Kasumi-1 (cell line): ENCODE results near the gene SDK2.

Experiments
- DNase-seq, 2 experiments: peaks; one replicate each; lab custom pipeline; 2025; lab: John Stamatoyannopoulos, UW

SDK2 gene

DNA sequence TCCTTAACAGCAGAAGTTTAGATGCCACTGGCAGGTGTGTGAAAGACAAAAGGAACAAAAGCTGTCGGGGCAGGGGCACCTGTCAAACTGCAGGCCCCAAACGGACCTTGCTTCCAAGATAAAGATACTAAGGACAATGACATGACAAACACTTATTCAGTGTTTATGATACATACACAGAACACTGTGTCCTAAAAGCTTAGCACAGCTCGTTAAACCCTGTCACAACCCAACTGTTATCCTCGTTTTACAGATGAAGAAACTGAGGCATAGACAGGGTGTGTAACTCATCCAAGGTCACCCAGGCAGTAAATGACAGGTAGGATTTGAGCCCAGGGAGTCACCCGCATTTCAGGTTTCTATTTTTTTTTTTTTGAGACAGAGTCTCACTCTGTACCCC is 9.6 kb downstream of the SDK2 start:
- no peak for DNase-seq

DNA sequence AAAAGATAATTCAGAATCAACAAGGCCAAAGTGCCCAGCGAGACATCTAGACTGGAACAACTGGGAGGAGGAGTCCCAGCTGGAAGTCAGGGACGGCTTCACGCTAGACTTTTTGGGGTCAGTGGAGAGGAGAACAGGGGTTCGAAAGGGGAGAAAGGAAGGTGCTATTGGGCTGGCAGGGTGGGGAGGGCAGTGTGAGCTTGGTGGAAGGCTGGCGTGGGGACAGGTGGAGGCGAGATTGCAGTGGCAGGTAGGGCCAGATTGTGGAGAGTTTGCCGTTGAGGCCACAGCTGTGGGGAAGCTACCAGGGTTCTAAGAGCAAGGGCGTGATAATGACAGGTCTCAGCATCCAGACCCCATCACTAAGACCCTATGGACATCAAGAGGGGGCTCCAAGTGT is 10.5 kb downstream of the SDK2 start:
- DNase-seq = no peak

DNA sequence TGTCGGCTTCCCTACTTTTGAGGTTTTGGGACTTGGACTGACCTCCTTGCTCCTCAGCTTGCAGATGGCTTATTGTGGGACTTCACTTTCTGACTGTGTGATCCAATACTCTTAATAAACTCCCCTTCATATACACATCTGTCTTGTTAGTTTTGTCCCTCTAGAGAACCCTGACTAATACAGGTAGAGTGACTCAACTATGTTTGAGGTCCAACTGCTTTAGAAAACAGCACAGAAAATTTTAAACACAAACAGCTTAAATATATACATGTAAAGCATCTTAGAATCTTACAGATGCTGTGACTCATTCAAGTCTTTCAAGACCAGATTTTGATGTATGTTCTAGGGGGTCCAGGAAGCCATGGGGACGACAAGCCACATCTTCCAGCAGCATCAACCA is 11.7 kb downstream of the SDK2 start:
- no peak for DNase-seq

DNA sequence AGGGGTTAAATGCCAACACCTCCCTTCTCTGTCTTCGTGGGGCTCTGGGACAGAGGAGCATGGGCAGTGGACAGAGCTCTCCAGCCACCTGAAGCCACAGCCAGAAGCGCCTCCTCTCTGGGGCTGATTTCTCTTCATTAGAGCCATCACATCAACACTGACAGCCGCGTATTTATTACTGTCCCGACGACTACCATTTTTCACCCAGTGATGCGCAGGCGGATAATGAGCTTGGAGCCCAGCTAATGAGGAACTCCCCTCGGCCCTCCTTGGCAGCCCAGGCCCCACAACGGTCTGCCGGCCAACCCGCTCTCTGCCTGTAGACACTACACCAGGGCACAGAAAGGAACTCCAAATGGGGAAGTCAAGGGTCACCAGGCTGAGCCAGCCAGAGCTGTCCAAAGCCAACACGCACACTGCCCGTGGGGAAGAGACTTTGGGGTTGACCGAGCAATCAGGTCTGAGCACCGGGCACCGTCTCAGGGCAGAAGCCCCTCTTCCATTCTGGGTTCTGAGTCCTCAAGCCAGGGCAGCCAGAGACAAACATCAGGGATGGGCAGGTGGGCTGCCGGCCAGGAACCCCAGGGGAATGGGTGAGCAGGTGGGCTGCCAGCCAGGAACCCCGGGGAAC is 13.2 kb downstream of the SDK2 start:
- no peak for DNase-seq

DNA sequence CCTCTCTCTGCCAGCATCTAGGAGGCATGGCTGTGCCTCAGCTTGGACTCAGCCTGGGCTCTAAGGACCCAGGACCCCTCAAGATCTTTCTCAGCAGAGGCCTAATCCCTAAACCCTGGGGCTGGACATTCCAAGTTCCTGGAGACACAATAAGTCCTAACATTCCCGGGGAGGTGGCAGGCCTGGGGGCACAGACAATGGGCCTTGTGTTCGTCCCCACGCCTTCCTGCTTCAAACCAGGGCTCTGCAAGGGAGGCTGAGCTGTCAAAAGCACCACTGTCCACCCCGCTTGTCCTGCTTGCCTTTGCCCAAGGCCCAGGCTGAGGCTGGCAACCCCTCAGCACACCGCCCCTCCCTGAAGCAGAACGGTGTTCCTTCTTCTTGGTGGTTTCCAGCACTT is 13.7 kb downstream of the SDK2 start:
- no peak for DNase-seq

DNA sequence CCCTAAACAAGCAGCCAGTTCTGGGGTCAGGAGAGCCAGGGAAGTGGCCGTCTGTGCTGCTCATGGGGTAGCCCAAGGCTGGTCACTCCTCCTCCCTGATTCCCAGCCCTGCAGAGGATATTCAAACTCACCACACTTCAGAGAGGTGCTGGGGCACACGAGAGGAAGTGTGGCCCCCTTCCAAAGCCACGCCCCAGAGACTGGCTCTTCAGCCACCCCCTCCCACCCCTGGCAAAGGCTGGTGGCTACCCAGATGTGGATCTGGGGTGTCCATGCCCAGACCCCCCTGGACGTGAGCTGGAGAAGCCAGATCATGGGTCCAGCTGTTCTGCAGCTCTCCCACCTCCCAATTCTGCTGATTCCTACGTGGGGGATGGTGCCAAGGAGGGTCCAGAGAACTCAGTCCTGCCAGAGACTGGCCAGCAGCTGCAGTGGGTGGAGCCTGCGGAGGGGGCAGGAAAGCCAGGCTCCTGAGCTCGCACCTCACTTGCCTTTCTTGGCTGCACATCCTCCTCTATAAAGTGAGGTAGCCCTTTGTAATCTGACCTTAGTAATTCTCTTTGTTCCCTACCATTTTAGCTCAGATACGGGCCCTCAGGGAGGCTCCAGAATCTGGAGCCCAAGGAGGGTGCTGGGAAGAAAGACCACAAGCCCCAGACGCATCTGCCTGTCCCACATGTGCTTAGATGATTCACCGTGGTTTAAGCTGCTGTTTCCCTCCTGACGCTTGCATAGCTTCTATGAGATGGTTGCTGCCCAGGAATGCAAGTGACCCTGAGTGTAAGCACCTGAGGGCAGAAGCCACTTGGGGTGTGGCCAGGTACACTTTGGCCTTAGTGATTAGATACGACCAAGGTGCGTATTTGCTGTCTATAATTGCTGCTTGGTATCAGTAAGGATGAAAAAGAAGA is 15.3 kb downstream of the SDK2 start:
- no peak for DNase-seq

DNA sequence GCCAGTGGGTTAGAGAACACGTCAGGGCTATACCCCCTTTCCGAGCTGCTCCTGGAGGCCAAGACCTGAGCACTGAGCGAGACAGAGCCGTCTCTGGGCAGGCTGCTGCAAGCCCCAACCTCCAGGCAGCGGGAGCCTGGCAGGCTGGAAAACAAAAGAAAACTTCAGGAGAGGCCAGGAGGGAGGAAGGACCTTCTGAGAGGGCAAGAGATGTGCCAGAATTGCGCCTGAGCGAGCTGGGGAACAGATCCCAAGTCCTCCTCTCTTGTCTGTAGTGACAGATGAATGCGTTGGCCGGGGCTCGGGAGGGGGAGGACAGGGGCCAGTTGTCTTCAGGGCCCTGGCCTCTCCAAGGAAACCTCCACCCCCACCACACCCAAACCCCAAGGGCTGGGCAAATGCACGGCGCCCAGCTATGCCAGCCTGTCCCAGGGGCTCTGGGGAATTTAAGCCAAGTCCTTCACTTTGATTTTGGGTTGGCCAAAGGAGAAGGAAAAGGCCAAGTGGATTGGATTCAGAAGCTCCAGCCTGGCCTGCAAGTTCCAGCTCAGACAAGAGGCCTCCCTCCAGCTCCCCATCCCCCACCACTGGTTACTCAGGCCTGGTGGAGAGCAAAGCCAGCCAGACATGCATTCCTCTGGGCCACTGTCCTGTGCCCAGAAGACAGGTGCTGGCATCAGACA is 18.1 kb downstream of the SDK2 start:
- no peak for DNase-seq

DNA sequence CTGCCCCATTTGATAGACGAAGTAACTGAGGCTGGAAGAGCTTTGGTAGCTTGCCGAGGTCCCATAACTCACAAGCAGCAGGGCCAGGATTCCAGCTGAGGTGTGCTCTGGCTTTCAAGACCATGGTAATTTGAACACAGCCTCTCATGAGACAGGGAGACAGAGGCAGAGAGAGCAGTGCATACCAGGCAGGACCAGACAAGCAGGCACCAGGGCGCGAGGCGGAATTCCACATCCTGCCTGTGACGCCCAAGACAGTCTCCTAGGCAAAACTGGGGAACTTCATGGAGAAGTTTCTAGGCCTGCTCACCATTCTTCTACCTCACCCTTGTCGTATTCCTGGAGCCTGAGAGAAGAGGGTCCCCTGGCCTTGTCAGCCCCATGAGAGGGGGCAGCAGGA is 19.2 kb downstream of the SDK2 start:
- no peak for DNase-seq

DNA sequence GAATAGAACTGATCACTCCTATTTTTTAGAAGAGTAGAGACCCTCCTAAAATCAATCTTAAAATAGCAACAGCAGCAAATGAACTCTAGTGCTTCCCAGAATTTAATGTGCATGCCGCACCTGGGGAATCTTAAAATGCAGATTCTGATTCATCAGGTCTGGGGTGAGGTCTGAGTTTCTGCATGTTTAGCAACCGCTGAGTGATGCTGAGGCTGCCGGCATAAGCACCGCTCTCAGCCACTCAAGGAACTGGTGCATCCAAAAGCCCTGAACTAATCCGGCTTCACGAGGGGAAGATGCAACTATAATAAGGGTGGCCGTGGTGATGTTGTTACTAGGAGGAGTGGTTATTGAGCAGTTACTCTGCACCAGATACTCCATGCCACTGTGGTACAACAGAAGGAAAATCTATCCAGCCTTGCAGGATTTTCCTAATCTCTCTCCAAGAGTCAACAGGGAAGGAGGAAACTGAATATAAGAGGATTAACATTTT is 19.7 kb downstream of the SDK2 start:
- DNase-seq = no peak

DNA sequence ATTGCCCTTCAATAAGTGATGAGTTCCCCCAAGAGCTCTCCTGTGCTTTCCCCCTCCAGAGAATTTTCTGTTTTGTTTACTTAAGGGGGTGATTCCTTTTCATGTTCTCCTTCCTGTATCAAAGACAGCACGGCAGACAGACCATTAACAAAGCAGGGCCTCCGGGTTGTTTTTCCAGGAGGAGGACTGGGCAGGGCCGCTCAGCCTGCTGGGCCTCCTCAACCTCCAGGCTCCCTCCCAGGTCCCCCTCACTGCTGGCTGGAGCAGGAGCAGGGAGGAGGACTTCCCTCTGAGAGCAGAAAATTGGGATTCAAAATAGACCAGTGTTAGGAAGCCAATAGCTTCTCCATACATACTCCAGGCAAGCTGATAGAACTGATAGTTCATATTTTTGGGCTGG is 20.4 kb downstream of the SDK2 start:
- no peak for DNase-seq

DNA sequence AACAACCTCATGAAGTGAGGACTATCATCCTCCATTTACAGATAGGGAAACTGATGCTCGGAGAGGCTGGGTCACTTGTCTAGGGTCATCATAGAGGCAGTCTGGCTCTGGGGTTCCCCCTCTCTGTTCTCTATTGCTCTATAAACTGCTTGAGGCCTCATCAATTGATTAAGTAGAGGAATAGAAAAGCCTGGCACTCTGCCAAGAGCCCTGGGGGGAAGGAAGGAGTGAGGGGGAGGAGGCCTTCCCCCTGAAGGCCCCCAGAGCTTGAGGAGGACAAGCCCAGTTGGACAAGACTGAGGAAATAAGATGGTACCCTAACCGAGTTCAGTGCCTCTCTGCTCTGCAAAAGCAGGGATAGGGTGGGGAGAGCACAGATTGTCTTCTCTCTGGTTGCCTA is 21.0 kb downstream of the SDK2 start:
- no peak for DNase-seq

DNA sequence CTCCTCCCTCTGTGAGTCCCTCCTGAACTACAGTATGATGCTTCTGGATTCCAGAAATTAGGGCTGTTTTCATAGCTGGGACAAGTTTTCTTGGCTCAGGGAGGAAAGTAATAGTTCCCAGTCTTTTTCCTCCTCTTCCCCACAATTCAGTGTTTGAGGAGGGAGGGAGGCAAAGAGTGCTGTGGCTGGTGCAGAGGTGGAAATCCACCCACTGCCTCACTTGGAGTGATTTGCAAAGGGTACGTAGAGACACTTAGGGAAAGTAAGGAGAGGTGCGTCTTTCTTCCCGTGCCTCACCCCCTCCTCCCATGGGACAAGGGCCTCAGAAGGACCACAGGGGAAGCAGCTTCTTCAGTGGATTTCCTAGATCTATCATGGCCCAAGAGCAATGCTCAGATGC is 21.9 kb downstream of the SDK2 start:
- DNase-seq = no peak

DNA sequence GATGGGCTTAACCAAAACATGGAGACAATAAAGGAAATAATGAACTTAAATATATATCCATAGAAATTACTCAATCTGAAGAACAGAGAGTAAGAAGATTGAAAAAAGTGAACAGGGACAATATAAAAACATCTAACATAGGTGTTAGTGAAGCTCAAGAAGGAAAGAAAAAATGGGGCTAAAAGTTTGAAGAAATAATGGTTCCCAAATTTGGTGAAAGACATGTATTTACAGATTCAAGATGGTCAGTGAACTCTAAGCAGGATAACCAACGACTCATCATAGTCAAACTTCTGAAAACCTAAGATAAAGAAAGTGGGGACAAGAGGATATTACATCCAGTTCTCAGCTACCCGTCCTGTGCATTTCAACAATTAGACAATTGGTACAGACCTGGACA is 22.6 kb downstream of the SDK2 start:
- no peak for DNase-seq

DNA sequence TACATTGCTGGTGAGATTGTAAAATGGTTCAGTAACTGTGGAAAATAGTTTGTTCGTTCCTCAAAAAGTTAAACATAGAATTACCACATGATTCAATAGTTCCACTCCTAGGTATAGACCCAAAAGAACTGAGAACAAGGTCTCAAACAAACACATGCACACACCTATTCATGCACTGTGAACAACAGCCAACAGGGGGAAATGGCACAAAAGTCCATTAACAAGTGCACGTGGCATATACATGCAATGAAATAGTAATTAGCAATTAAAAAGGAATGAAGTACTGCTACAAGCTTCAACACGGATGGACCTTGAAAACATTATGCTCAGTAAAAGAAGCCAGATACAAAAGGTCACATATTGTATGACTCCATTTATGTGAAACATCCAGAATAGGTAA is 23.8 kb downstream of the SDK2 start:
- no peak for DNase-seq

DNA sequence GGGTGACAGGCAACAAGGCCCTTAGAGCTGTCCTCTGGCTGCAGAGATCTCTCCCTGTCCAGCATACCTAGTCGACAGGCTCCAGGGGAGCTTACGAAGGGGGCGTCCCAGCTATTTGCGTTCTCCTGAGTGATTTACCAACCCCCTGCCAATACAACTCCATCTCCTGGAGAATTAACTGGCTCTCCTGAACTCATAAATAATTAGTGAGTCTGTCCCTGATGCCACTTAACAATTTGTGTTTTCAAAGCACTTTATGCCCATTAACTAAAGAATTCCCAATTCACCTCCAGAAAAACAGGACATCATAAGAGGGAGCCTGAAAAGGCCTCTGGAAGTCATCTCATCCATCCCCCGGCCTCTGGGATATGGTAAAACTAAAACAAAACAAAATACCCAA is 26.7 kb downstream of the SDK2 start:
- DNase-seq = no peak

DNA sequence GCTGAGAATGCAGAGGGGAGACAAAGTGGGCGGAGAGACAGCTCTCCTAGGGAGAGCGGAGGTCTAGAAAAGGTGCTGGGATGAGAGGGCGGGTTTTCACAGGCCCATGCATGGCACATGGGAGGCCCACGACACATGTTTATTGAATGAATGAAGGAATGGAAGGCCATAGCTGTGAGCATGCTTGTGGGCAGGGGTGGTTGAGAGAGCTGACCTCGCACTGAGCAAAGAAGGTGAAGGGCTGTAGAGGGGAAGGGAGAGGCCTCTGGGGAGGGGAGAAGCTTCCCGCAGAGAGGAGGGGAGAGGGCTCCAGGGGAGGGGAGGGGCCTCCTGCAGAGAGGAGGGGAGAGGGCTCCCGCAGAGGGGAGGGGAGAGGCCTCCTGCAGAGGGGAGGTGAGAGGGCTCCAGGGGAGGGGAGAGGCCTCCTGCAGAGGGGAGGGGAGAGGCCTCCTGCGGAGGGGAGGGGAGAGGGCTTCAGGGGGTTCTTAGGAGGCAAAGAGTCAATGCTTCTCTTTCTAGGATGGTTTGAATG is 27.3 kb downstream of the SDK2 start:
- DNase-seq = no peak

DNA sequence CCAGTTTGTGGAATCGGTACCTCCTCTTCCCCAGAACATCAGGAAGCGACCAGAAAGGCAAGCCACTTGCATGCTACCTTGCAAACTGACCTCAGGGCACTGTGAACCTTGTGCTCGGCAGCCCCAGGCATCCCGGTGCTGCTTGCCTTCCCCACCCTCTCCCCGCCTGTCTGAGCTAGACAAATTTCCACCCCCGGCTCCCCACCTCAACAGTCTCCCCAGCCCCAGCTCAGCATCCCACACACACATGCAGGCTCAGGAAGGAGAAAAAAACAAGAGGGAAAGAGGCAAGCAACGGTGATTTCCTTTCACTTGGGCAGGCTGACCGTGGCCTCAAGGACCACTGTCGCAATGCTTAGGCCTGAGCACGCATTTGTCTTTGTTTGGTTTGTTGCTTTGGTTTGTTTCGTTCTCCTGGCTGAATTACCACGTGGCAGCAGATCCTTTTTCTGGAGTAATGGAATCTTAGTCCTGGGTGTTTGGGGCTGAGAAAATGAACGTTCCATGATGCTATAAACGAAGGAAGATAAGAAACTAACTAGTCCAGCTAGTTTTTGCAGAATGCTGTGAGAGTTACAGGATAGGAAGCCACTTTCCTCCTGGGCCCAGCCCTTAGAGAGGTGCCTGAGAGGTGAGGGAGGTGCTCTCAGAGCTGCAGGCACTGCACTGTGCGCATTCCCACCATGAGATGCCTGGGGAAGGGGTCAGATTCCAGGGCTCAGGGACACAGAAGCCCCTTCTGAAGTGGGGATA is 27.9 kb downstream of the SDK2 start:
- DNase-seq = no peak

DNA sequence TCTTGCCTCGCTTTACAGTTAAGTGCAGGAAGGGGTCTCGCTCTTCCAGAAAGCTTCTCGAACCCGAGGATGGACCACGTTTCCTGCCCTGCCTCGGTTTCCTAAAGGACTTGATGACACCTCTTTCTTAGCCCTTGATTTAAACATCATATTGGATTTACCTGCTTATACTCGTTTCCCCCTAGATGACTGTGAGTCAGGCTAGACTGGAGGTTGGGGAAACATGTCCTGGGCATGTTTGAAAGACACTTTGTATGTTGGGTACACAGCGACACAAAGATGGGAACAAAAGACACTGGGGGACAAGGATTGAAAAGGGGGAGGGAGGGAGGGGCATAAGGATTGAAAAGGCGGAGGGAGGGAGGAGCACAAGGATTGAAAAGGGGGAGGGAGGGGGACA is 30.0 kb downstream of the SDK2 start:
- DNase-seq = no peak

DNA sequence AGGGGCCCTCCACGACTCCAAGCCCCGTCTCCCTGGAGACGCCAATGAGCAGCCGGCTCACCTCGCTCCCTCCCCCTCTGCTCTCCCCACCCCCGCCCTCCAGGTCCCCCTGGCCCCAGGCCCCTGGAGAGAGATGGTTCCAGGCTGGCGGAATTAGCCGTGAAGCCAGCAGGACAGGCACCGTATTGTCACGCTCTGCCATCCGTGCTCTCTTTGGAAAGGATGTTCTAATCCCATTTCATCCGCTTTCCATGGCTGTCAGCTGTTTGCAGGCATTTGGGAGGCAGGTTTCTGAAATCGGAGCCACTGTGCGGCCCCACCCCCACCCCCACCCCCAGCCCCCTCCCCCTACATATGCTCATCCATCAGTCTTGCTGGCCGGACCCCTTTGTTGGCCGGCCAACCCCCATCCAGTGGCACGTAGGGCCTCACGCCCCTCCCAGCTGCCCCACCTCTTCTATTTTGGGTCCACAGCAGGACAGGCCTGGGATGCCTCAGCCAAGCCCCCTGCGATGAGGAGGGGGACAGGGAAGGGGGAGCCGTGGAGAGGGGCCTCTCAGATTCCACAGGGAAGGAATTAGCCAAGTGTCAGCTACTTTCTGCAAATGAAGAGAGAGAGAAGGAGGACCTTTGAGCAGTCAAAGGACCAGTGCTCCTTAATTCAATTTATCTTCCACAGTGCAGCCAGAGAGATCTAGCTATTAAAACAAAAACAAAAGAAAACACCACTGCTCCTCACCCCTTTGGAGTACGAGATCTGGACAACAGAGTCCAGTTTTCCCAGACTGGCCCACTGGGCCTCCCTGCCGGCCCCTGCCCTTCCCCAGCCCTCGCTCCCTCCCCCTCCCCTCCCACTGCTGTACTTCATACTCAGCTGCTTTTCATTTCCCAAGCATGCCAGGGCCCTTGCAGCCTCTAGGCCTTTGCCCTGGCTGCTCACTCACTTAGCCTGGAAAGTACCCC is 30.7 kb downstream of the SDK2 start:
- DNase-seq = no peak

DNA sequence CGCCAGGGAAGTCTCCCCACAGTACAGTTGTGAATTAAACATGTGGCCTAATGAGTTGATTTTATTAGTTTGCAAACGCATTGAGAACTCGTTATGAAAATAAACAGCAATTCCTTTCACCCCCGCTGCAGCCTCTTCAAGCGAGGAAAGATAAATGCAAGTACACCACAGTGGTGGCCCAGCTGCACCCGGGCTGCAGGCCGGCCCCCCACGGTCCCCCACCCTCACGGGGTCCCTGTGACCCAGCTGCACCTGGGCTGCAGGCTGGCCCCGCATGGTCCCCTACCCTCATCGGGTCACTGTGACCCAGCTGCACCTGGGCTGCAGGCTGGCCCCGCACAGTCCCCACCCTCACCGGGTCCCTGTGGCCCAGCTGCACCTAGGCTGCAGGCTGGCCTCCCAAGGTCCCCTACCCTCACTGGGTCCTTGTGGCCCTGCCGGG is 32.2 kb downstream of the SDK2 start:
- DNase-seq = no peak

DNA sequence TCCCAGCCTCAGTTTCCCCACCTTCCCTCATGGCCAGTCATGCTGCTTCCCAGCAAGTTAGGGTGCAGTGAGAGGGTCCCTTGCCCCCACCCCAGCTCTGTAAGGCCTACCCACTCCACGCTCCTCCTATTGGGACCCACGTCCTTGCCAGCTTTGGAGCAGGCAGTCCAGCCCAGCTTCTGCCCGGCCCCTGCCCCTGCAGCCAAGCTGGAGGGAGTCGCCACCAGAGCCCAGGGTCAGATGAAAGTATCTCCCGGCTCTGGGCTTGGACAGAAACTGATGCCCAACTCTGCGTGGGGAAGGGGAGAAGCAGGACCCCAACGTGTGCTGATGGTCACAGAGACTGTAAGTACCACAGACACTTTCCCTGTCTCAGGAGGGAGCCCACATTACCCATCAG is 32.6 kb downstream of the SDK2 start:
- DNase-seq = no peak
